Activated gamma-delta T cell treated with Interleukin-2 at 50 U/mL for 16 hours (primary cell): ENCODE measurements around the gene RNASEH2A.
"Not testable (repeated sequence)": the region's sequence is repeated elsewhere in the genome, so short reads cannot be mapped to it uniquely, and the experiment has no call there.

Source experiments
- DNase-seq: peaks from one replicate; pipeline ENCODE4 v3.0.0-alpha.2; 2020

The RNASEH2A gene

GRCh38 chr19:12794196-12794941, 12.0 kb upstream of the RNASEH2A start:
- DNase-seq = no peak

DNA sequence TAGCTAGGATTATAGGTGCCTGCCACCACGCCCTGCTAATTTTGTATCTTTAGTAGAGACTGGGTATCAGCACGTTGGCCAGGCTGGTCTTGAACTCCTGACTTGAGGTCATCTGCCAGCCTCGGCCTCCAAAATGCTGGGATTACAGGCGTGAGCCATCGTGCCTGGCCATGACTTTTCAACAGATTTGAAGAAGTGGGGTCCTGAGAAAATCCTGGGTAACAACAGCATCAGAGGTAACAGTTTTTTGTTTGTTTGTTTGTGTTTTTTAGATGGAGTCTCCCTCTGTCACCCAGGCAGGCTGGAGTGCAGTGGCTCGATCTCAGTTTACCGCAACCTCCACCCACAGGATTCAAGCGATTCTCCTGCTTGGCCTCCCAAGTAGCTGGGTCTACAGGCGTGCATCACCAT, 11.4 kb upstream of the RNASEH2A start:
- DNase-seq = no peak

GRCh38 chr19:12796146-12797071, 10.0 kb upstream of the RNASEH2A start:
- DNase-seq = peak; percentile 74

DNA sequence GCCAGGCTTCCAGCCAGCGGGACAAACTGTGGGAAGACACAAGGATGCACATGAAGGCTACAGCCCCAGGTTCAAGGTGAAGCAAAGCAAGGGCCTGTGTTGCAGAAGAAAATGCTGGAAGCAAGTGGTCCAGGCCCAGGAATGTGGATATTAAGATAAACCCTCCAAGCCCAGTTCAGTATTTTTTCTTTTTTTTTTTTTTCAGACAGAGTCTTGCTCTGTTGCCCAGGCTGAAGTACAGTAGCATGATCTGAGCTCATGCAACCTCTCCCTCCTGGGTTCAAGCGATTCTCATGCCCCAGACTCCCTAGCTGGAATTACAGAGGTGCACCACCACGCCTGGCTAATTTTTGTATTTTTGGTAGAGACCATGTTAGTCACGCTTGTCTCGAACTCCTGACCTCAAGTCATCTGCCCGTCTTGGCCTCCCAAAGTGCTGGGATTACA, 9.2 kb upstream of the RNASEH2A start:
- DNase-seq = no peak

GRCh38 chr19:12797607-12798006, 8.8 kb upstream of the RNASEH2A start:
- not testable (repeated sequence) for DNase-seq

DNA sequence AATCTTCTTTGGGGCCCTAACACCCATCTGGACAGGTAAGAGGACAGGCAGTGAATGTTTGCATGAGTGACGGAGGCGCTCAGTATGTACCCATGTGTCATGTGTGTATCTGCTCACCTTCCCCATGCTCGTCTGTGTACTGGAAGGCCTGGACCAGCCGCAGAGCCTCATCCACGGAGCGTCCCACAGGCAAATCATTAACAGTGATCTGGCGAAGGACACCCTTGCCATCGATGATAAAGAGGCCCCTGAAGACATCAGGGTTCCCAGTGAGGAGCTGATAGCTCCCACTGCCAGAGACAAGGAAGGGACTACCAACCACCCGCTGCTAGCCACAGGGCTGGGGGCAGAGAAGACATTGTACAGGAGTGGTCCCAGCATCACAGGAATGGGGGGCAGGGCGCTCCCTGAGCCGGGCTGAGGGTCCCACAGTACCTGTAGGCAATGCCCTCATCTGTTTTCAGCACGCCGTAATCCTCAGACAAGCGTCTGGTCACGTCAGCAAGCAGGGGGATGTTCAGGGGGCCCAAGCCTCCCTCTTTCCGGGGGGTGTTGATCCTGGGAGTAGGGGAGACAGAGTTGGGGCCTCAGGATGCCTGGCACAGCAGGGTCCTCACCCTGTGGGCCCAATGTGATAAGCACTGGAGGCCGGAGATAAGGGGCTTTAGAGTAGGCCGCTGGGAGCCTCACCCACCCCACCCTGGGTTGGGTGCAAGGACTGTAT, 6.5 kb upstream of the RNASEH2A start:
- DNase-seq = no peak

- no peak for DNase-seq
These were observed 6.0 kb upstream of the RNASEH2A start for GRCh38 chr19:12800466-12800770.

DNA sequence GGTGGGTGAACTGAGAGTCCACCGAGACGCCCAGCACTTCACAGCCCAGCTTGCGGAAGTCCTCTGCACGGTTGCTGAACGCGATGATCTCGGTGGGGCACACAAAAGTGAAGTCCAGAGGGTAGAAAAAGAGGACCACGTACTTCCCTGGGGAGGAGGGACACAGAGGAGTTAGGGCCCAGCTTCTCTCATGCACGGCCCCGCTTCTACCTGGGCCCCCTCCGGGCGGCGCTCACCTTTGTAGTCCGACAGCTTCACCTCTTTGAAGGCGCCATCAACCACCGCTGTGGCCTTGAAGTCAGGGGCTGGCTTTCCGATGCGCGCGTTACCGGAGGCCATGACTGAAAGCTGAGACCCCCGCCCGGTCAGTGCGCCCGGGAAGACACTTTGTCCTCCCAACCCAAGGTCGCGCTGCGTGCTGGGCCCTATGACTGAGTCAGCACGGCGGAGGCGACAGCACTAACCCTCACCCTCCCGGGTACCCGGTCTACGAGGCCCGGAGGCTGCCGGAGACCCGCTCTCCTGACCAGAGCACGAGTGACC, 5.4 kb upstream of the RNASEH2A start:
- no peak for DNase-seq

DNA sequence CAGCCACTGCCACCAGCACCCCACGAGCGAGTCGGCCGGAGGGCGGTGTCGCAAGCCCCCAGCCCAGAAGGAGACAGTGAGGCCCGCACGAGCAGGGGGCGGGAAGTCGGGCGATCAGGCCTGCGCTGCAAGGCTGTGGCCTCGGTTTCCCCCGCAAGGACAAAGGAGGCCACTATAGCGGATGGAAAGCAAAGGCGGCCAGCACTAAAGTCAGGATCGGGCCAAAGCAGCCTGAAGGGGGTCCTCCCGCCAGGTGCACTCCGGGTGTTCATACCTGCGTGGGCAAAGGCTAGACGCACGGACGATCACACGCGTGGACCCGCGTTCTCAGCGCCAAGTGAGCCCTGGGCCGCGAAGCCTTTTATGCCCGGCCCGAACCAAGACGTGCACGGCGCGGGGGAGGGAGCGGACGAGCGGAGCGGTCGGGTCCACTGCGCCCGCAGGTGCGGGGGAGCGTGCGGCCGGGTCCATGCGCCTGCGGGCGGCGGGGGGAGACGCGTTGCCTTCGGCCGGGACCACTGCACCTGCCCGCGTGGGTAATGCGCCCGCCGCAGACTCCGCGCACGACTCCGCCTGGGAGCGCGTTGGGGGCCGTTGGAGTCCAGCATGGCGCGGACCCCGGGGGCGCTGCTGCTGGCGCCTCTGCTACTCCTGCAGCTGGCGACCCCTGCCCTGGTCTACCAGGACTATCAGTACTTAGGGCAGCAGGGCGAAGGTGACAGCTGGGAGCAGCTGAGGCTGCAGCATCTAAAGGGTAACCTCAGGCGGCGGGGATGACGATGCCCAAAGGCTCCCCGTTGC, 4.7 kb upstream of the RNASEH2A start, which contains the start of the genes PRDX2 and THSD8:
Gene PRDX2 (minus strand): TSS at position 335 of the 801 bp plus-strand sequence. CDS start 539 bp downstream, outside the sequence.
Gene THSD8 (plus strand): TSS at position 604 of the 801 bp plus-strand sequence. CDS start 3 bp downstream, at position 607.
- DNase-seq = peak; percentile 74

DNA sequence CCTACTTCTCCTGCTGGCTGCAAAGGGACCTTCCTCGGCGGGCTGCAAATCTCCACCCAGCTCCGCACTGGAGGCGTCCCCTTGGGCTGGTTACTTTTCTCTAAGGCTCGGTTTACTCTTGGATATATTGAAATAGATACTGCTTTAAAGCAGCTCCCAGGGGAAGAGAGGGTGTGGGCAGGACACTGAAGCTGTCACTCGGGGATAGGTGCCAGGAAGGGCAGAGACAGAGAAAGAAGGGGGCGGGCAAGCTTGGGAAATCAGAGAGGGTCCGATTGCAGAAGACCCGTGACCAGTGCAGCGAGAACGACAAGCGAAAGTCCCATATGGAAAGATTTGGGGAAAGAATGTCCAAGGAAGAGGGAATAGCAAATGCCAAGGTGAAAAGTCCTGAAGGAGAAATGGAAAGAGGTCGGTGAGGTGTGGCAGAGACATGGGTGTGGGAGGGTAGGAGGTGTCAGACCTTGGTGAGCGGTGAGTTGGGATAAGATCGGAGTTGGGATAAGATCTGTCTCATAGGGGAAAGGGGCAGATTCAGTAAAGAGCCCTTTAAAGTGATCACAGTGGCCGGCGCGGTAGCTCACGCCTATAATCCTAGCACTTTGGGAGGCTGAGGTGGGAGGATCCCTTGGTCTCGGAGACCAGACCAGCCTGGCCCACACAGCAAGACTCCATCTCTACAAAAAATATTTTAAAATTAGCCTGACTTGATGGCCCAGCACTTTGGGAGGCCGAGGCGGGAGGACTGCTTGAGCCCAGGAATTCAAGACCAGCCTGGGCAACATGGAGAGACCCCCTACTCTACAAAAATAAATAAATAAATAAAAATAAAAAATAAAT, 3.9 kb upstream of the RNASEH2A start:
- DNase-seq = no peak

DNA sequence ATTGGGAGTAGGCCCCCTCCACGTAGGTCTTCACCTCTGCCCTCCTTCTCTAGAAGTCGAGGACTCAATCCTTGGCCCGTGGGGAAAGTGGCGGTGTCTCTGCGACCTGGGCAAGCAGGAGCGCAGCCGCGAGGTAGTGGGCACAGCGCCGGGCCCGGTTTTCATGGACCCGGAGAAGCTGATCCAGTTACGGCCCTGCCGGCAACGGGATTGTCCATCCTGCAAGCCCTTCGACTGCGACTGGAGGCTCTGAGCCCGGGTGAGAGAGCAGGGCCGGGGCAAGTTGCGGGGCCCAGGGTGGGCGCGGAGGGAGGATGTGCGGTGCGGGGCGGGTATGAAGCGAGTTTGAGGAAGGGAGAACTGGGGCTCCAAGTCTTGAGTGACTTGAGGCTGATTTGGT, 2.3 kb upstream of the RNASEH2A start:
- DNase-seq = no peak

GRCh38 chr19:12815088-12815487, 8.7 kb downstream of the RNASEH2A start:
- DNase-seq = no peak

- not testable (repeated sequence) for DNase-seq
These were observed 10.8 kb downstream of the RNASEH2A start for GRCh38 chr19:12817188-12817587.

DNA sequence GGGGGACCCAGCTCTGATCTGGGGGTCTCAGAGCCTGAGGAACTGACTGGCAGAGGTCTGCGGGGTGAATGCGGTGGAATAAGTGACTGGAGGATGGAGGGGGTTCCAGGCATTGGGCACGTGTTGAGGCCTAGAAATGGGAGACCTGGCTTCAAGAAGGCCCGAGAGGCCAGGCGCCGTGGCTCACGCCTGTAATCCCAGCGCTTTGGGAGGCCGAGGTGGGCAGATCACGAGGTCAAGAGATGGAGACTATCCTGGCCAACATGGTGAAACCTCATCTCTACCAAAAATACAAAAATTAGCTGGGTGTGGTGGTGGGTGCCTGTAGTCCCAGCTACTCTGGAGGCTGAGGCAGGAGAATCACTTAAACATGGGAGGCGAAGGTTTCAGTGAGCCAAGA, 11.4 kb downstream of the RNASEH2A start:
- not testable (repeated sequence) for DNase-seq

DNA sequence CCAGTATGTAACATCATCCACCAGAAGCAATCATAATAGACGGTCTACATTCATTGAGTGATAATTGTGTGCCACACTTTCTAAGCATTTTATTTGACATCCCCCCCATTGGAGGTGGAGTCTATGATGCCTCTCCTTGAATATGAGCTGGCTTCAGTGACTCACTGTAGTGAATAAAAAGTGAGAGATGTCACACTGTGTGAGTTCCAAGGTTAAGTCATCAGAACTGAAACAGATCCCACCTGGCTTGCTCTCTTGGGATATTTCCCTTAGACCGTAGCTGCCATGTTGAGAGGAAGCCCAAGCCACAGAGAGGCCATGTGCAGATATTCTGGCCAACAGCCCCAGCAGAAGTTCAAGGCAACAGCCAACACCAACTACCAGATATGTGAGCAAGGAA, 15.4 kb downstream of the RNASEH2A start:
- DNase-seq = no peak

GRCh38 chr19:12825254-12826131, 19.1 kb downstream of the RNASEH2A start:
- no peak for DNase-seq

DNA sequence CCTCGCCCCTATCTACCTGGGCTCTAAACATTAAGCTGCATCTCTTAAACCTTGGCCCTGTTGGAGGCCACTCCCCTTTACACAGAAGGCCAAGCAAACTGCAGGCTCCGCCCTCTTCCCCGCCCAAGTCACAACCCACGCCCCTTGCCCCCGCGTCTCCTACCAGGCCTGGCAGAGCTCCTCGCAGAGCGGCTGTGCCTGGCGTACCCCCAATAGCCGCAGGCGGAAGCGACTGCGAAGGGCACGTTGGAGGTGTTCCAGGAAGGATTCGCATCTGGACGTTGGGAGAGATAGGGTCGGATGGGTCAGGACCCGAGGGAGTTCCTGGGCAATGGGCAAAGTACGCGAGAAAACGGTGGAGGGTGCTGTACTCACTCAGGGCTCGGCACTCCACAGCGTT, 22.1 kb downstream of the RNASEH2A start:
- DNase-seq = no peak

DNA sequence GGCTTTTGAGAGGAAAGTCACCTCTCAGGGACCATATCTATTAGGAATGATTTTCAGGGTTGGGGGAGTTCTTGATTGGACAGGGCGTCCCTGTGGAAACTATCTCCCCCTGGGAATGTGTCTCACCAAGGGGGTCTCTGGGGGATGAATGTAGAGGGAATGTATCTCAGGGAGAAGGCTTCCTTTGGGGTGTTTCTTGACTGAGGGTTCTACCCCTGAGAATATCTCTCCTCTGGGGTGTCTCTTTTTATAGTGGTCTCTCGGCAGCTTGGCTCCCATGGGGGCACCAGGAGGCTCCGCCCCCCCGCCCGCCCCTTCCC, 27.0 kb downstream of the RNASEH2A start:
- no peak for DNase-seq

DNA sequence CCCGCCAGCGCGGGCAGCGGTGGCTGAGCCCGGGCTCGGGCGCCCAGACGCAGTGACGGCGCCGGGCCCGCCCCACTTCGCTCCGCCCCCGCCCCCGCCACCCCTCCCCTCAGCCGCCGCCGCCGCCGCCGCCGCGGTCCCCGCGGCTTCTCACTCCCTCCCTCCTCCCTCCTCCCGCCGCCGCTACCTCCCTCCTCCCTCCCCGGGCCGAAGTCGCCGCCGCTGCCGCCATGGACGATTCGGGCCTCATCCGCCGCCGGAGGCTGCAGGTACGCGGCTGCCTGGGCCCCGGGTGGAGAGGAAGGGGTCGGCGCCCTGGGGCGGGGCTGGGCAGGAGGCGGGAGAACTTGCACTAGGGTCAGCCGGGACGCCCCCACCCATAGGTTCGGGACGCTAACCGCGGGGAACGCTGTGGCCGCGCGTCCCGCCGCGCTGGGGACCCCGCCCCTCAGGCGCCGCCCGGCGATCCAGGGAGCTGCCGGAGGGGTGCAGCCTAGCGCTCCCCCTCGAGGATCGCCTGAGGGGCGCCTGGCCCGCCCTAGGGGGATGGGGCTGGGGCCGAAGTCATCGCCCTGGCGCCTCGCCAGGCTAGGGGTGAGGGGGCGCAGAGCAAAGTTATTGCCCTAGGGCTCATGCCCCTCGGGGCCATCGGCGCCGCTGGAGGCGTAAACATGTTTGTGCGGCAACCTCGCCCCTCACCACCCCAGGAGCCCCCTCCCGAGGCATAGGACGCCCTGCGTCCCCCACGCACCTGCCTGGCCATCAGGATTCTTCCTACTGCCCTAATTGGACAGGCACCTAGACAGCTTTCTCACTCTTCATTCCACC, 27.6 kb downstream of the RNASEH2A start:
- DNase-seq = no peak
